Skeletal muscle cell (primary cell): ENCODE data around the gene USP6NL.

ENCODE experiments used
- DNase-seq: peaks from one replicate; pipeline ENCODE4 v3.0.0-alpha.2; 2010; ENCODE audit warnings: low read depth
- H3K4me3 ChIP-seq: 2 replicates; pipeline ENCODE4 v1.5.1; 2011; ENCODE audit warnings: low read depth, mild to moderate bottlenecking, control low read depth, low read length, moderate library complexity

The USP6NL gene

GRCh38 chr10:11463111-11463510 is 148.3 kb downstream of the USP6NL start:
- DNase-seq, result no peak
- no peak overlapping the region for H3K4me3 ChIP-seq

- no peak overlapping the region for H3K4me3 ChIP-seq
- no peak for DNase-seq
Observed at GRCh38 chr10:11462071-11462470, 149.4 kb downstream of the USP6NL start.

- no peak overlapping the region for H3K4me3 ChIP-seq
- no peak for DNase-seq
Observed at GRCh38 chr10:11457336-11457735, 154.1 kb downstream of the USP6NL start.

- no peak for DNase-seq
- H3K4me3 ChIP-seq, result no peak overlapping the region
Observed at GRCh38 chr10:11454958-11455566, 156.4 kb downstream of the USP6NL start.

GRCh38 chr10:11454160-11454559 is 157.3 kb downstream of the USP6NL start:
- H3K4me3 ChIP-seq, result no peak overlapping the region
- DNase-seq, result no peak

- no peak for DNase-seq
- H3K4me3 ChIP-seq, result no peak overlapping the region
Observed at GRCh38 chr10:11451640-11452260, 159.7 kb downstream of the USP6NL start.

- H3K4me3 ChIP-seq, result no peak overlapping the region
Observed at GRCh38 chr10:11450427-11450826, 161.0 kb downstream of the USP6NL start.

GRCh38 chr10:11449761-11450160 is 161.7 kb downstream of the USP6NL start:
- no peak overlapping the region for H3K4me3 ChIP-seq
- no peak for DNase-seq

More at GRCh38 chr10:11450427-11450826, 161.0 kb downstream of the USP6NL start:
- no peak for DNase-seq

GRCh38 chr10:11448545-11449244 is 162.8 kb downstream of the USP6NL start:
- no peak for DNase-seq
- no peak overlapping the region for H3K4me3 ChIP-seq

GRCh38 chr10:11448190-11448544 is 163.3 kb downstream of the USP6NL start:
- no peak for DNase-seq

GRCh38 chr10:11447586-11447985 is 163.9 kb downstream of the USP6NL start:
- H3K4me3 ChIP-seq, result no peak overlapping the region
- DNase-seq, result no peak

More at GRCh38 chr10:11448190-11448544, 163.3 kb downstream of the USP6NL start:
- H3K4me3 ChIP-seq, result no peak overlapping the region

- no peak overlapping the region for H3K4me3 ChIP-seq
- DNase-seq, result no peak
Observed at GRCh38 chr10:11446864-11447263, 164.6 kb downstream of the USP6NL start.

GRCh38 chr10:11446133-11446532 is 165.3 kb downstream of the USP6NL start:
- no peak overlapping the region for H3K4me3 ChIP-seq
- no peak for DNase-seq

GRCh38 chr10:11444531-11445228 is 166.8 kb downstream of the USP6NL start:
- no peak for DNase-seq
- H3K4me3 ChIP-seq, result no peak overlapping the region

GRCh38 chr10:11444155-11444530 is 167.3 kb downstream of the USP6NL start:
- no peak overlapping the region for H3K4me3 ChIP-seq
- DNase-seq, result no peak

GRCh38 chr10:11443468-11444154 is 167.8 kb downstream of the USP6NL start:
- no peak for DNase-seq

GRCh38 chr10:11442001-11442773 is 169.3 kb downstream of the USP6NL start:
- DNase-seq, result no peak
- no peak overlapping the region for H3K4me3 ChIP-seq

More at GRCh38 chr10:11443468-11444154, 167.8 kb downstream of the USP6NL start:
- no peak overlapping the region for H3K4me3 ChIP-seq

GRCh38 chr10:11441151-11441535 is 170.3 kb downstream of the USP6NL start:
- DNase-seq, result no peak
- no peak overlapping the region for H3K4me3 ChIP-seq
